Body of pancreas (tissue), 4 donors: ENCODE results near the gene XPR1.

Experiments used
- POLR2A ChIP-seq, 3 donors: fragments of 450-650 bp; IDR thresholded peaks; one replicate each; pipeline ENCODE4 v1.6.1; 2016; ENCODE audit warnings: antibody characterized with exemption in 3 of 3, mild to moderate bottlenecking in 2 of 3
- TF ChIP-seq, protein P1 (sequence below), 7 experiments: fragments of 450-650 bp in 4 of 7; fragments of 200-600 bp in 3 of 7; sonication (generic) in 3 of 7; IDR thresholded peaks; one replicate each; pipeline ENCODE4 v1.5.1; 2016 to 2019; ENCODE audit warnings: antibody characterized with exemption in 7 of 7

DNA sequence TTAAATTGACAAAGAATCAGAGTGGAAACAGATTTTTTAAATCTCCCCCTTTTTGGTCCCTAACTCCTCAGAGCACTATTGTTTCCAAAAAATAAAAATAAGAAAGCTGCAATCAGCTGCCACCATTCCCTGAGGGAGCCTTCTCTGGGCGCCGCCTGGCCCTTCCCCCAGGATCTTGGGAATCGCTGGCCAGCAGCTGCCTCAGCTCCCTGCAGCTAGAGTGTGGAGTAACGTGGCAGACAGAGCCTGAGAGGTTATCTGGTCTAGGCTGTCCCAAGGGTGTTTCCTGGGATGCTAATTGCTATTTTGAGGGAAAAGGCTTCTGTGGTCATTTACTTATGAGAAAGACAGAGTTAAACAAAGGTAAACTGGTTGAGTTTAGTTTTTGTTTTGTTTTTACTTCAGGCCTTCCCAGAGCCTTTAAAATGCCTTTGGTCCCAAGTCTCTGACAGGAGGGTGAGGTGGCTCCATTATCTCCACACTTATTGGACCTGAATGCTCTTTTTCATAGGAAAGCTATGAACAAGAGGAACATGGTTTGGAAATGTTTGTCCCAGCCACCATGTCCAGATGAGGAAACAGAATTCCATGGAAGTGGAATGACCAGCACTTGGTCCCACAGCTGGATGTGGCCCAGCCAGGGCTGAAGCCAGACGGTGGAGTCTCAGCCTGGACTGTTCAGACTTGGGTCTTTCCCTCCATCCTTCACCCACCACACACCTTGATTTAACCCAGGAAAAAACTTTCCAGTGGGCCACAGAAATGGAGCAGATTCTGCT is 266.8 kb downstream of the XPR1 start:
- TF ChIP-seq, protein P1, sequence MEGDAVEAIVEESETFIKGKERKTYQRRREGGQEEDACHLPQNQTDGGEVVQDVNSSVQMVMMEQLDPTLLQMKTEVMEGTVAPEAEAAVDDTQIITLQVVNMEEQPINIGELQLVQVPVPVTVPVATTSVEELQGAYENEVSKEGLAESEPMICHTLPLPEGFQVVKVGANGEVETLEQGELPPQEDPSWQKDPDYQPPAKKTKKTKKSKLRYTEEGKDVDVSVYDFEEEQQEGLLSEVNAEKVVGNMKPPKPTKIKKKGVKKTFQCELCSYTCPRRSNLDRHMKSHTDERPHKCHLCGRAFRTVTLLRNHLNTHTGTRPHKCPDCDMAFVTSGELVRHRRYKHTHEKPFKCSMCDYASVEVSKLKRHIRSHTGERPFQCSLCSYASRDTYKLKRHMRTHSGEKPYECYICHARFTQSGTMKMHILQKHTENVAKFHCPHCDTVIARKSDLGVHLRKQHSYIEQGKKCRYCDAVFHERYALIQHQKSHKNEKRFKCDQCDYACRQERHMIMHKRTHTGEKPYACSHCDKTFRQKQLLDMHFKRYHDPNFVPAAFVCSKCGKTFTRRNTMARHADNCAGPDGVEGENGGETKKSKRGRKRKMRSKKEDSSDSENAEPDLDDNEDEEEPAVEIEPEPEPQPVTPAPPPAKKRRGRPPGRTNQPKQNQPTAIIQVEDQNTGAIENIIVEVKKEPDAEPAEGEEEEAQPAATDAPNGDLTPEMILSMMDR (IDR thresholded peaks at IDR 0.05) = no peak
- no peak for TF ChIP-seq POLR2A (IDR thresholded peaks at IDR 0.05)
